K562 treated with DMSO at 1 percent for 12 hours (cell line): Measurements from ENCODE around the gene JKAMP. TPM values are rescaled to one million over a fixed set of nuclear protein-coding genes. Genes with fewer than 3 reads are reported as not detected.

ENCODE experiments used
- total RNA-seq: library from RNA; unstranded; fragments of 300-600 nt; gene quantifications from 2 replicates; pipeline ENCODE4 v1.2.3, GENCODE V29; 2022; ENCODE audit not compliant: insufficient read depth

The JKAMP gene, protein sequence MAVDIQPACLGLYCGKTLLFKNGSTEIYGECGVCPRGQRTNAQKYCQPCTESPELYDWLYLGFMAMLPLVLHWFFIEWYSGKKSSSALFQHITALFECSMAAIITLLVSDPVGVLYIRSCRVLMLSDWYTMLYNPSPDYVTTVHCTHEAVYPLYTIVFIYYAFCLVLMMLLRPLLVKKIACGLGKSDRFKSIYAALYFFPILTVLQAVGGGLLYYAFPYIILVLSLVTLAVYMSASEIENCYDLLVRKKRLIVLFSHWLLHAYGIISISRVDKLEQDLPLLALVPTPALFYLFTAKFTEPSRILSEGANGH
- total RNA-seq = 16.6 and 23.0 TPM in 2 replicates

DNA sequence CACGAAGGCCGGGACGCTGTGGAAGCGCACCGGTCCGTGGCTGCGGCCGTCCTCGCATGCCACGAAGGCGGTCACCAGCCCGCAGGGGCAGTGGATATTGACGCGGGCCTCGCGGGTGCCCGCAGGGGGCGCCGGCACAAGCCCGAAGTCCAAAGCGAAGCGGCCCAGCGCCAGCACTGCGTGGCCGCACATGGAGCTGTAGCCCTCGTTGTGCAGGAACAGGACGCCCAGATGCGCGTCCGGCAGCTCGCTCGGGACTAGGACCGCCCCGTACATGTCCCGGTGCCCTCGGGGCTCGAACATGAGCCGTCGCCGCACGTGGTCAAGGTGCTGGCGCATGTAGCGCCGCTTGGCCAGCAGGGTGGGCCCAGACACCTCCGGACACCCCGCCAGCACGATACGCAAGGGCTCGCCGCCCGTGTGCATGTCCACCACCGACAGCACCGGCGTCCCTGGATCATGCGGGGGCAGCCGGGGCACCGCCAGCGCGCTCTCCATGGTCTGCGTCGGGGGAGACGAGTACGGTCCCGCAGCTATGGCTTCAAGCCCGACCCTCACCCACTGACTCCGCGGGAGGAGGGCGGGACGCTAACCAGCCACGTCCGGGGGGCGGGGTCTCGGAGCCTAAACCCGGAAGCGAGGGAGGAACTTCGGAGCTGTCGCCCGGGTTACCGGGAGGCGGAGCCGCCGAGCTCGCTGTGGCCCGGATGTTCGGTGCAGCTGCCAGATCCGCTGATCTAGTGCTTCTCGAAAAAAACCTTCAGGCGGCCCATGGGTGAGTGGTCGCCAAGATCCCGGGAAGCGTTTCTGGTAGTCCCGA lies at the start of gene JKAMP, which contains the start of gene L3HYPDH:
Gene JKAMP (plus strand): TSS at position 699 of the 820 bp plus-strand sequence. CDS start 73 bp downstream, at position 772.
Gene L3HYPDH (minus strand): TSS at position 590 of the 820 bp plus-strand sequence. CDS start 92 bp downstream, at position 498.

DNA sequence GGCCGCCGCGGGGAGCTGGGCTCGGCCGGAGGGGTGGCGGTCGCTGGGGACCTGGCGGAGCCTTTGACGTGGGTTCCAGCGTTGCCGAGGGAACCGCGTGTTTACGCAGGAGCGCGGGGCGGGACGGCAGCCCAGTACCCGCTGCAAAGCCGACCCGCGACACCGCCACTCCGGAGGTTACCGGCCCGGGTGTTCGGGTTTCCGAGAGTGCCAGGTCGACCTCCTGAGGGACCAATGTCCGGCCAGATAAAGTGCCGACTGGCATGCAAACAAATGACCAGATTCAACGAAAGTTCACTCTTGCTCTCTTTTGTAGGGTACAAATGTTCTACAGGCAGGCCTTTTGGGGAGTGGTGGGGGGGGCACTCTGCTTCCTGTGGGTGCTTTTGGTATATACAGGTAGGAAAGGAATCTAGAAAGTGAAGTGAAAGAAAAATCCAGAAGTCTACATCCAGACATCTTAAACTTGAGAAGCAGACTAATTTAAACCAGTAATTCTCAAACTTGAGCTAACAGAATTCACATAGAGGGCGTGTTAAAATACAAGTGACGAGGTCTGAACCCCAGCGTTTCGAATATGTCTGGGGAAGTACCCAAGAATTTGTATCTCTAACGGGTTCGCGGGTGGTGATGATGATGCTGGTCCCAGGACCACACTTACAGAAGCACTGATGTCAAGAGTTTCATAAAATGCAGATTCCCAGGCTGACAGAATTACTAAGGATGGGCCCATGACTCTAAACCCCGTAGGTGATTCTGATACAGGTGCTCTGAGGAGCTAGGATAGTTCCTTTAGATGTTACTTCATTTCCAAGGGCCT lies 18.8 kb upstream of the JKAMP start, which contains the start of gene GPR135:
Gene GPR135 (minus strand): TSS at position 65 of the 820 bp plus-strand sequence. CDS start 154 bp downstream, outside the sequence.

Other genes starting within 250 kb of the JKAMP start
- gene GPR135, start 19.1 kb upstream of the JKAMP start, total RNA-seq = 0.62 TPM in 1 of 2 replicates, not detected in the other
- gene L3HYPDH, start 109 bp upstream of the JKAMP start, total RNA-seq = 11.3 and 14.0 TPM in 2 replicates
- not detected in 2 replicates for gene CCDC175, start 92.3 kb downstream of the JKAMP start, total RNA-seq